MM.1S (cell line): ENCODE results near the gene COL26A1.

Experiments
- CTCF ChIP-seq: fragments of 300-600 bp; sonication (generic); IDR thresholded peaks from 2 replicates; pipeline ENCODE4 v1.5.1; 2016; ENCODE audit warnings: antibody characterized with exemption, low read length, mixed read lengths
- EZH2phosphoT487 ChIP-seq: fragments of 300-600 bp; sonication (generic); IDR thresholded peaks from 2 replicates; pipeline ENCODE4 v1.6.1; 2018; ENCODE audit warnings: antibody characterized with exemption, low read length

DNA sequence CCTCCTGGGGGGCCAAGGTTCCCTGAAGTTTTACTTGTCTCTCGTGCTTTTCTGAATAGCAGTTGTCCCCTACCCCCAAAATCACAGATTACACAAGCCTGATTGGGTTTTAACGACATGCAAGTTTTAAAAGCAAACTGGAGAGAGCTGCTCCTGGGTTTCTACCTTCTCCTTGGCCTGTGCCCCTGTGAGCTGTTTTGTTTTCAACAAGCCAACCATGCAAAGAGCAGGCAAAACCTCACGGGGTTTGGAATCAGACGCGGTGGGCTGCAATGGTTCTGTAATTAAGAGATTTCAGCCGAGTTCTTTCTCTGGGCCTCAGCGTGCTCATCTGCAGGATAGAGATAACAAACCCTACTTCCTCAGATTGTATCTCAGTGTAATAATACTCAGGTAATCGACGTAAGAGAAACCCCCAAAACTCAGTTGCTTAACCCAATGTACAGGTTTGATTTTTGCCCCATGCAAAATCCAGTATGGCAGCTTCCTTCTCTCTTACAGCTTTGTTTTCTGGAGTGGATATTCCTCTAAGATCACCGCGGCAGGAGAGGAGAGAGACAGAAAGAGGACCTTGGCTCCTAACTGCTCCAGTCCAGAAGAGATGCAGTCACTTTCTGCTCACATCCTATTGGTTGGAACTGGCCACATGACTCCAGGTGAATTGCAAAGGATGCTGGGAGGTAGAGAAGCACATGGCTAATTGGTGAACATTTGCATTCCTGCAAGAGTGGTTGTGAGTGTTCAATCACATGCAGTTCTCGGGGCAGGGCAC is 224.4 kb downstream of the COL26A1 start:
- TF ChIP-seq EZH2phosphoT487 (no peak), CTCF (no peak)
